Tibial nerve (tissue), 3 donors: ENCODE data around the gene CDKL2.

Experiments
- POLR2A ChIP-seq, 2 donors: fragments of 450-650 bp; IDR thresholded peaks; one replicate each; pipeline ENCODE4 v1.6.1; 2017; ENCODE audit warnings: antibody characterized with exemption in 2 of 2, mild to moderate bottlenecking in 2 of 2, moderate library complexity in 2 of 2
- TF ChIP-seq, protein P1 (sequence below), 5 experiments: fragments of 200-600 bp in 3 of 5; fragments of 450-650 bp in 2 of 5; sonication (generic) in 3 of 5; IDR thresholded peaks; one replicate each; pipeline ENCODE4 v1.5.1; 2016 to 2019; ENCODE audit warnings: antibody characterized with exemption in 5 of 5, mild to moderate bottlenecking in 3 of 5, moderate library complexity in 2 of 5

DNA sequence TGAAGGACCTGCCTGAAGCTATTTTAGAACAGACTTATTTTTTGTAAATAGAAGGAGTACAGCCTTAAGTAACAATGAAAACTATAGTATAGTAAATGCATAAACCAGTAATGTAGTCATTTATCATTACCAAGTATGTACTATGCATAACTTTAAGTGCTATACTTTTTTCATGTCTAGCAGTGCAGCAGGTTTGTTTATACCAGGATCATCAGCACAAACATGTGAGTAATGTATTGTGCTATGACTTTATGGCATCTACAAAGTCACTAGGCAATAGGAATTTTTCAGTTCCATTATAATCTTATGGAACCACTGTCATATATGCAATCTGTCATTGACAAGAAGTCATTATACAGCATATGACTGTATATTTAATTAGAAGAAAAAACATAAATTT, 77.9 kb downstream of the CDKL2 start:
- TF ChIP-seq, protein P1, sequence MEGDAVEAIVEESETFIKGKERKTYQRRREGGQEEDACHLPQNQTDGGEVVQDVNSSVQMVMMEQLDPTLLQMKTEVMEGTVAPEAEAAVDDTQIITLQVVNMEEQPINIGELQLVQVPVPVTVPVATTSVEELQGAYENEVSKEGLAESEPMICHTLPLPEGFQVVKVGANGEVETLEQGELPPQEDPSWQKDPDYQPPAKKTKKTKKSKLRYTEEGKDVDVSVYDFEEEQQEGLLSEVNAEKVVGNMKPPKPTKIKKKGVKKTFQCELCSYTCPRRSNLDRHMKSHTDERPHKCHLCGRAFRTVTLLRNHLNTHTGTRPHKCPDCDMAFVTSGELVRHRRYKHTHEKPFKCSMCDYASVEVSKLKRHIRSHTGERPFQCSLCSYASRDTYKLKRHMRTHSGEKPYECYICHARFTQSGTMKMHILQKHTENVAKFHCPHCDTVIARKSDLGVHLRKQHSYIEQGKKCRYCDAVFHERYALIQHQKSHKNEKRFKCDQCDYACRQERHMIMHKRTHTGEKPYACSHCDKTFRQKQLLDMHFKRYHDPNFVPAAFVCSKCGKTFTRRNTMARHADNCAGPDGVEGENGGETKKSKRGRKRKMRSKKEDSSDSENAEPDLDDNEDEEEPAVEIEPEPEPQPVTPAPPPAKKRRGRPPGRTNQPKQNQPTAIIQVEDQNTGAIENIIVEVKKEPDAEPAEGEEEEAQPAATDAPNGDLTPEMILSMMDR (IDR thresholded peaks at IDR 0.05): no peak
- TF ChIP-seq POLR2A (IDR thresholded peaks at IDR 0.05): no peak
